HUDEP-2 (cell line): Measurements from ENCODE around the gene CLK4.
"Not testable (repeated sequence)": the region's sequence is repeated elsewhere in the genome, so short reads cannot be mapped to it uniquely, and the experiment has no call there.

Experiments used
- DNase-seq, 76 experiments: peaks; one replicate each; lab custom pipeline; 2025; ENCODE audit not compliant: unreplicated experiment in 76 of 76; lab: John Stamatoyannopoulos, UW

Gene CLK4

DNA sequence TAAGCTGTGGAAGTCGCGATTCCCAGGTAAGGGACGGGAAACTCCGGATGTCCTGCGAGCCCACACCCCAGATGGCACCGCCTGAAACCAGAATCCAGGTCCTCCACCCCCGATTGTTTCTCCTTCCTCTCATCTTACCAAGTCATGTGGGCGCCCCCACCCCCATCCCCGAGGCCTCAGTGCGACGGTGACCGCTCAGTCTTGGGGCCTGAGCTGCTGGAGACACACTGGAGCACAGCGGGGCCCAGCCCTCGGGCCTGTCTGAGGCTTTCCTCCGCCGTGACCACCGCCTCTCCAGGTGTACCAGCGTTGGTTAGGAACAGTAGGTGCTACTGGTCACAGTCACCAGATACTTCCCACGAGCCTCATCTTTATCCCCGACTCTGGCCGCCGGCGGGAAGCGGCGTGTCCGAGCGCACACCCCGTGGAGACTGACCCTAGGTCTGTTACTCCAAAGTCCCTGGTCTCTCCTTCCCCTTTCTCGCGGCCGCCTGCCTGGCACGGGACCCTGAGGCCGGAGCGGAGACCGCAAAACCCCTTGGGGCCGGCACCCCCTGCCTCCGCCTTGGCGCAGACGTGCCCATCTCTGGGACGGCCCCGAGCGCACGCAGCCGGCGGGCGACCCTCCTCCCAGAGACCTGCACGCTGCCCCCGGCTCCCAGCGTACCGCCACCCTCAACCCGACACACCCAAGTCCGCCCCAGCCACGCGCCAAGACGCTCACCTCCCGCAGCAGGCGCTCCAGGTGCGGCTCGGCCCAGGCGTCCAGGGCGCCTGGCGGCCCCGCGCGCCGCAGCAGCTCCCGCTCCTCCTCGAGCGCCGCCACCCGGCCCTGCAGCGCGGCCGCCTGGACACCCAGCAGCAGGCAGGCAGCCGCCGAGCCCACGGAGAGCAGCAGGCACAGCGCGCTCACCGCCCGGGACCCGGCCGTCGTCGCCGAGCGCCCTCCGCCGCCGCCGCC is 37.4 kb downstream of the CLK4 start:
- peak in 2 of 76 experiments; percentile 10 to 22 for DNase-seq

GRCh38 chr5:178588769-178589168 is 38.1 kb downstream of the CLK4 start:
- no peak for DNase-seq

GRCh38 chr5:178587763-178588611 is 38.9 kb downstream of the CLK4 start:
- no peak for DNase-seq

- DNase-seq: no peak
These were observed 40.5 kb downstream of the CLK4 start for GRCh38 chr5:178586396-178586795.

DNA sequence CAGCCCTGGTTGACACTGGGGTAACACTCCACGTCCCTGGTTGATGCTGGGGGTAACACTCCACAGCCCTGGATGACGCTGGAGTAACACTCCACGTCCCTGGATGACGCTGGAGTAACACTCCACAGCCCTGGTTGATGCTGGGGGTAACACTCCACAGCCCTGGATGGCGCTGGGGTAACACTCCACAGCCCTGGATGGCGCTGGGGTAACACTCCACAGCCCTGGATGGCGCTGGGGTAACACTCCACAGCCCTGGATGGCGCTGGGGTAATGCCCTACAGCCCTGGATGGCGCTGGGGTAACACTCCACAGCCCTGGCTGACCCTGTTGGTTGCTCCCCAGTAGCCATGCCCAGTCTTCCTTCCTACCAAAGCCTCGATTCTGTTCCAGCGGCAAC is 41.4 kb downstream of the CLK4 start:
- not testable (repeated sequence) for DNase-seq

- no peak for DNase-seq
These were observed 43.6 kb downstream of the CLK4 start for GRCh38 chr5:178583279-178583678.

GRCh38 chr5:178582291-178582690 is 44.6 kb downstream of the CLK4 start:
- no peak for DNase-seq

DNA sequence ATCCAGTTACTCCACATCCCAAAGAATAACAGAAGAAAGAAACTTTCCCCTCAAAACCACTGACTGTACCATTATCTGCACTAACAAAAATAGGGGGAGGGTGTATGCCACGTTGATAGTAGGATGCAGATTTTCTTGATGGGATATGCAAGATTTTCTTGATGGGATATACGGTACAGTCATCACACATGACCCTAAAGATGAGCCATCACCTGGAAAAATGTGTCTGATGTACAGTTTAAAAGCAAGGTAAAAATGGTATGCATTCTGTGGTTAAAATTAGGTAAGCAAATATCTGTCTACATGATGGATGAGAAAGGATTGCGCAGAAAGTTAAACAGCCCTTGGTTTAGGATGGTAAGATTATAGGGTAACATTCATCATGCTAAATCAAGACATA is 45.2 kb downstream of the CLK4 start:
- no peak for DNase-seq

- DNase-seq: no peak
These were observed 46.4 kb downstream of the CLK4 start for GRCh38 chr5:178580271-178580955.

DNA sequence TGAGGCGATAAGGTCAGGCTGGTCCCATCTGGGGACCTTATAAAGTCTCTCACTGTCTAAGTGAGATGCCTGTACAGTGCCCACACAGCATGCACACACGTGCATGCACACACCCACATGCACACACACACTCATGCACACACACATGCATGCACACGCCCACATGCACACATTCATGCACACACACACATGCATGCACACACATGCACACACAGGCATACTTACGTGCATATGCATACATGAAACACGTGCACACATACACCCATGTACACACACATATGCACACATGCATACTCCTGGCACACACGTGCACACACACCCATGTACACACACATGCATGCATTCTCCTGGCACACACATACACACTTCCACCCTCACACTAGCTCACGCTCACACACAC is 48.9 kb downstream of the CLK4 start:
- no peak for DNase-seq

- no peak for DNase-seq
These were observed 49.4 kb downstream of the CLK4 start for GRCh38 chr5:178577376-178577839.

DNA sequence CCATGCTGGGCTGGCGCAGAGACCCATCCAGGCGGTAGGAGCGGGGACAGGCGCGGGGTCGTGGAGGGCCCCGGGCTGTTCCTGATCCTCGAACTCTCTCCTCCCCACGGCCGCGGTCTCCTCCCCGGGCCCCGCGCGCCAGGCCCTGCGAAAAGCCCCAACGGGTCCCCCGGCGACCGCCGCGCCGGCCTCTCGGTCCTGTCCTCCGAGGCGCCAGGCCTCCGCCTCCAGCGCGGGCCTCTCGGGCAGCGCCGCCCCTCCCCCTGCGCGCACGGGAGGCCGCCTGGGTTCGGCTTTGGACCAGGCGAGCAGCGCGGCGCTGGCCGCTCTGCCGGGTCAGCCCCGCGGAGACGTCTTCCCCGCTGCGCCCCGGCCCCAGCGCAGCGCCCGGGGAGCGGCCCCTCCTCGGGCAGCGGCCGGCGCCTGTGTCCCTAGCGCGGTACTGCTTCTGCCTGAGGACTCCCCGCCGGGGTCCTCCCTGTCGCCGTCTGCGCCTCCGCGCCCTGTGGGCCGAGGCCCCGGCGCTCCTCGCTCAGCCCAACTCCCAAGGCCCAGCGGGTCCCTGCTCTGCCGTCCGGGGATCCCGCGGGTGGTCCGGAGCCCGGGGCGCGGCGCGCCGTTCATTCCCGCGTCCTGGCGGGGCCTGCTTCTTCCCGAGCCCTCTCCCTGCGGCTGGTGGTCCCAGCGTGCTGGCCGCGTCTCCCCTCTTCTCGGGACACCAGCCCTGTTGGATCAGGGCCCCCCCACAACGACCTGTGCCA is 50.1 kb downstream of the CLK4 start:
- DNase-seq: no peak

- DNase-seq: no peak
These were observed 53.6 kb downstream of the CLK4 start for GRCh38 chr5:178573216-178573615.

DNA sequence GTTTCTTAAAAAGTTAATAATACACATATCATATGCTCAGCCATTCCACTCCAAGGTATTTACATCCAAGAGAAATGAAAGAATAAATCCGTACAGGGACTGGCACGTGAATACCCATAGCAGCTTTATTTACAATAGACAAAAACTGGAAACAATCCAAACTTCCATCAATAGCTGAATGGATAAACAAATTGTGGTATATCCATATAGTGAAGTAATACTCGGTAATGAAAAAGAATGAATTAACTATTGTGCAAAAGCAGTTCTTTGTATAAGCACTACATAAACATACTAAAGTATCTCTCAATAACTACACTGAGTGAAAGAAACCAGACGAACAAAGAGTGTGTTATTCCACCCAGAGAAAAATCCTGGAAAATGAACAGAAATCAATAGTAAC is 54.2 kb downstream of the CLK4 start:
- DNase-seq: no peak

- DNase-seq: no peak
These were observed 57.4 kb downstream of the CLK4 start for GRCh38 chr5:178569485-178569884.

DNA sequence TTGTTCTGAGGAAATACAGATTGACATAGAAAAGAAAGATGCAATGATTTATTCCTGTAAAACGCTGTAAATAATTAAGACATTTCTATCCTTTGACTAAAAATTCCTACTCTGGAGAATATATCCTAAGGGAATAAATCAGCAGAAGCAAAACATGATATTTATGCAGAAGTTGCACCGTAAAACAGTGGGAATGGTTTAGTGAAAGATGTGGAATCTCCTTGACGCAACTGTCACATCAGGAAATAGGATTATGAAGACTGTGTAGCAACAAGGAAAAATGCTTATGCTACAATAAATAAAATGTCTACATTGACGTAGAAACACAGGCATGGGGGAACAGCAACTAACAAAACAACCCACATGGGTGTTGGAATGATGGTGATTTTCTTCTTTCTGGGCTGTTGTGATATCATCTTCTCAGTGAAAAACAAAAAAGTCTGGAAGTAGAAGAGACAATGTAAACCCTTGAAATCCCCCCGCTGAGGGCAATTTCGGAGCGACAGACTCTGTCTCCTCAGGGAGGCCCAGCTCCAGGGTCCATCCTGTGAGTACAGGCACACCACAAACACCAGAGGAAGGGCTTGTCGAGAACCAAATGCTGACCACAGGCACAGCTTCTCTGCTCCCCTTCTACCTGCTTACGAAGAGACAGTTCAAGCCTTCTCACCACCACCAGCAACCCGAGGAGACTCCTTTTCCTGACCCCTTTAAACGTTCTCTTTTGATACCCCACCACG is 61.9 kb downstream of the CLK4 start:
- DNase-seq: no peak

DNA sequence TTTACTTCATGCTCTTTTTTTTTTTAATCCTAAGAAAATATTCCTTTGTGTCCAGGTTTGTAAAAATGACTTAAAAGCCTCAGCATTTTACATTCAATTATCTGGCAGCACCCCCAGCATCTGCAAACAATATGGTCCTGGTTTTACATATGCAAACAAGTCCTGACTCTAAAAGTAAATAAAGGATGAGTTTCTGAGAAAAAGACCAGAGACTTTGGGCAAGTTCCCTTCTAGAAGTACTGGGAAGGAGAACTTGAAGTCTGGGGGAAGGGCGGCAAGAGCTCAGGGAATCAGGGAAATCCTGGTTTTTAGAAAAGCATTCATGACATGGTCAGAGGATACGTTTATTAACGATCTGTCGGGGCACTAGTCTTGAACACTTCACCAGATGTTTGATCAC is 62.5 kb downstream of the CLK4 start:
- DNase-seq: no peak

DNA sequence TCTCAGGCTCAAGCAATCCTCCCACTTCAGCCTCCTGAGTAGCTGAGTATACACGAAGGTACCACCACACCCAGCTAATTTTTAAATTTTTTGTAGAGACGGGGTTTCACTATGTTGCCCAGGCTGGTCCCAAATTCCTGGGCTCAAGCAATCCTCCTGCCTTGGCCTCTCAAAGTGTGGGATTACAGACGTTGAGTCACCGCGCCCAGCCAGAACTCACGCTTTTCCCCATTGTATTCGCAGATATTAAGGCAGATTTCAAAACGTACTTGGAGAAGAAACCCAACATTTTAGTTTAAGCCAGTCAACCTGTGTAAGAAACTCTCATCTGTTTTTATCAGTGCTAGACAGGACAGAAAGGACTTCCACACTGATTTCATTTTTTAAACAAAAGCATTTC is 63.2 kb downstream of the CLK4 start:
- DNase-seq: no peak

GRCh38 chr5:178561746-178562264 is 65.0 kb downstream of the CLK4 start:
- DNase-seq: no peak
